Measurements from ENCODE around the gene PIGV.
A peak's percentile ranks its signal among the peaks of the same experiment; 100 is the strongest.

The PIGV gene

GRCh38 chr1:26780344-26780957, 7.3 kb upstream of the PIGV start:
- DNase-seq (ENCODE audit: extremely low spot score), result no peak
- ChIA-PET POLR2A (interaction anchor here (2.4 kb wide), 1 partner anchor 8 kb away, joined by 9 read pairs; the partner anchor contains the start of gene PIGV), CTCF (no interaction called here)
- TF ChIP-seq ELF4 (IDR thresholded peaks at IDR 0.05) (no peak), CTBP1 (IDR thresholded peaks at IDR 0.05; ENCODE audit: borderline replicate concordance) (no peak), PKNOX1 (IDR thresholded peaks at IDR 0.05) (no peak), FOXM1 (IDR thresholded peaks at IDR 0.05; ENCODE audit: borderline replicate concordance) (no peak), SP1 (IDR thresholded peaks at IDR 0.05) (no peak), ARNT (IDR thresholded peaks at IDR 0.05) (no peak), ZNF384 (IDR thresholded peaks at IDR 0.05) (no peak)

- CTCF ChIA-PET, result interaction anchor here (0.8 kb wide), 1 partner anchor 184 kb away, joined by 3 read pairs; no protein-coding TSS in a partner anchor
- no peak for DNase-seq (ENCODE audit: extremely low spot score)
- POLR2A ChIA-PET, result no interaction called here
- no peak for TF ChIP-seq ELF4 (IDR thresholded peaks at IDR 0.05)
- TF ChIP-seq SUZ12 (IDR thresholded peaks at IDR 0.05), result no peak
- TF ChIP-seq FOXK2 (IDR thresholded peaks at IDR 0.05), result no peak
- no peak for TF ChIP-seq PKNOX1 (IDR thresholded peaks at IDR 0.05)
- no peak for TF ChIP-seq HDGF (IDR thresholded peaks at IDR 0.05; ENCODE audit: borderline replicate concordance)
- TF ChIP-seq NFRKB (IDR thresholded peaks at IDR 0.05), result no peak
- TF ChIP-seq ARNT (IDR thresholded peaks at IDR 0.05), result no peak
- no peak for TF ChIP-seq L3MBTL2 (conservative IDR thresholded peaks at IDR 0.05)
- no peak for TF ChIP-seq LEF1 (IDR thresholded peaks at IDR 0.05; ENCODE audit: borderline replicate concordance)
- no peak for TF ChIP-seq SP1 (IDR thresholded peaks at IDR 0.05)
- TF ChIP-seq FOXM1 (IDR thresholded peaks at IDR 0.05; ENCODE audit: borderline replicate concordance), result no peak
- TF ChIP-seq ZNF384 (IDR thresholded peaks at IDR 0.05), result no peak
- no peak for TF ChIP-seq FOXA1 (IDR thresholded peaks at IDR 0.05)
- TF ChIP-seq BHLHE40 (IDR thresholded peaks at IDR 0.05; ENCODE audit: borderline replicate concordance), result no peak
- no peak for TF ChIP-seq CTBP1 (IDR thresholded peaks at IDR 0.05; ENCODE audit: borderline replicate concordance)
- TF ChIP-seq TARDBP (IDR thresholded peaks at IDR 0.05), result no peak
These were observed 6.4 kb upstream of the PIGV start for GRCh38 chr1:26781206-26781825.

GRCh38 chr1:26782521-26783212, 5.1 kb upstream of the PIGV start:
- no peak for DNase-seq (ENCODE audit: extremely low spot score)
- TF ChIP-seq CTBP1 (IDR thresholded peaks at IDR 0.05; ENCODE audit: borderline replicate concordance) (no peak), HDGF (IDR thresholded peaks at IDR 0.05; ENCODE audit: borderline replicate concordance) (no peak)
- POLR2A ChIA-PET, result interaction anchor here (7.7 kb wide), 1 partner anchor 90 kb away, joined by 100 read pairs; no protein-coding TSS in a partner anchor
- CTCF ChIA-PET, result no interaction called here

- TF ChIP-seq ELF4 (IDR thresholded peaks at IDR 0.05) (no peak), NFRKB (IDR thresholded peaks at IDR 0.05) (no peak), FOXK2 (IDR thresholded peaks at IDR 0.05) (no peak), TARDBP (IDR thresholded peaks at IDR 0.05) (no peak), FOXM1 (IDR thresholded peaks at IDR 0.05; ENCODE audit: borderline replicate concordance) (no peak), ZNF384 (IDR thresholded peaks at IDR 0.05) (no peak), ARNT (IDR thresholded peaks at IDR 0.05) (no peak), HDGF (IDR thresholded peaks at IDR 0.05; ENCODE audit: borderline replicate concordance) (no peak), SUZ12 (IDR thresholded peaks at IDR 0.05) (no peak), CTBP1 (IDR thresholded peaks at IDR 0.05; ENCODE audit: borderline replicate concordance) (no peak), SP1 (IDR thresholded peaks at IDR 0.05) (no peak), BHLHE40 (IDR thresholded peaks at IDR 0.05; ENCODE audit: borderline replicate concordance) (no peak), FOXA1 (IDR thresholded peaks at IDR 0.05) (no peak), PKNOX1 (IDR thresholded peaks at IDR 0.05) (no peak)
- ChIA-PET CTCF (interaction anchor here (1.0 to 1.2 kb wide), 2 partner anchors 182 to 366 kb away, joined by 3 read pairs; no protein-coding TSS in a partner anchor), POLR2A (interaction anchor here (1.0 to 7.7 kb wide), 5 partner anchors 79 to 283 kb away, joined by 3 to 100 read pairs (median 7); no protein-coding TSS in a partner anchor)
- DNase-seq (ENCODE audit: extremely low spot score), result no peak
These were observed 4.1 kb upstream of the PIGV start for GRCh38 chr1:26783646-26784022.

GRCh38 chr1:26784023-26784871, 3.5 kb upstream of the PIGV start:
- peak; percentile 49 for DNase-seq (ENCODE audit: extremely low spot score)
- ChIA-PET CTCF (interaction anchor here (1.0 to 1.2 kb wide), 2 partner anchors 182 to 367 kb away, joined by 3 read pairs; no protein-coding TSS in a partner anchor), POLR2A (interaction anchor here (0.7 to 7.7 kb wide), 7 partner anchors 80 to 283 kb away, joined by 3 to 100 read pairs (median 7); no protein-coding TSS in a partner anchor)
- no peak for TF ChIP-seq NFRKB (IDR thresholded peaks at IDR 0.05)
- TF ChIP-seq SP1 (IDR thresholded peaks at IDR 0.05), result no peak
